NCI-H2081 (cell line): ENCODE results near the gene TMEM233.

Source experiments
- DNase-seq, 2 experiments: peaks; one replicate each; lab custom pipeline; 2025; lab: John Stamatoyannopoulos, UW

The TMEM233 gene

DNA sequence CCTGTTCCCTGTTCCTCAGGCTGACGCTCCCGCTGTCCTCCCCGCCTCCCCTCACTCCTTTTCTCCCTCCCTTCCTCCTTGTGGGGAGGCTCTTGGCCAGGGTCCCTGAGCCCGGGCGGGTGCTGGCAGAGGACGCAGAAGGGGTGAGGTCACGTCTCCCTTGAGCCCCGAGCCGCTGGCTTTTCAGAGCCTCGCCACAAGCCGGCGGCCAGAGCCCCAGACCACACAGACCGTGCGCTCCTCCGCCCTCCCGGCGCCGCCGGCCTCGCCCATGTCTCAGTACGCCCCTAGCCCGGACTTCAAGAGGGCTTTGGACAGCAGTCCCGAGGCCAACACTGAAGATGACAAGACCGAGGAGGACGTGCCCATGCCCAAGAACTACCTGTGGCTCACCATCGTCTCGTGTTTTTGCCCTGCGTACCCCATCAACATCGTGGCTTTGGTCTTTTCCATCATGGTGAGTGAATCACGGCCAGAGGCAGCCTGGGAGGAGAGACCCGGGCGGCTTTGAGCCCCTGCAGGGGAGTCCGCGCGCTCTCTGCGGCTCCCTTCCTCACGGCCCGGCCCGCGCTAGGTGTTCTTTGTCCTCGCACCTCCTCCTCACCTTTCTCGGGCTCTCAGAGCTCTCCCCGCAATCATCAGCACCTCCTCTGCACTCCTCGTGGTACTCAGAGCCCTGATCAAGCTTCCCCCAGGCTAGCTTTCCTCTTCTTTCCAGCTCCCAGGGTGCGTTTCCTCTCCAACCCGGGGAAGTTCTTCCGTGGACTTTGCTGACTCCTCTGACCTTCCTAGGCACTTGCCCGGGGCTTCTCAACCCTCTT, at the start of gene TMEM233:
Gene TMEM233, plus strand, starts transcription at position 197 of the 821 bp plus-strand sequence. Its CDS starts 75 bp downstream, at position 272.
- no peak for DNase-seq

DNA sequence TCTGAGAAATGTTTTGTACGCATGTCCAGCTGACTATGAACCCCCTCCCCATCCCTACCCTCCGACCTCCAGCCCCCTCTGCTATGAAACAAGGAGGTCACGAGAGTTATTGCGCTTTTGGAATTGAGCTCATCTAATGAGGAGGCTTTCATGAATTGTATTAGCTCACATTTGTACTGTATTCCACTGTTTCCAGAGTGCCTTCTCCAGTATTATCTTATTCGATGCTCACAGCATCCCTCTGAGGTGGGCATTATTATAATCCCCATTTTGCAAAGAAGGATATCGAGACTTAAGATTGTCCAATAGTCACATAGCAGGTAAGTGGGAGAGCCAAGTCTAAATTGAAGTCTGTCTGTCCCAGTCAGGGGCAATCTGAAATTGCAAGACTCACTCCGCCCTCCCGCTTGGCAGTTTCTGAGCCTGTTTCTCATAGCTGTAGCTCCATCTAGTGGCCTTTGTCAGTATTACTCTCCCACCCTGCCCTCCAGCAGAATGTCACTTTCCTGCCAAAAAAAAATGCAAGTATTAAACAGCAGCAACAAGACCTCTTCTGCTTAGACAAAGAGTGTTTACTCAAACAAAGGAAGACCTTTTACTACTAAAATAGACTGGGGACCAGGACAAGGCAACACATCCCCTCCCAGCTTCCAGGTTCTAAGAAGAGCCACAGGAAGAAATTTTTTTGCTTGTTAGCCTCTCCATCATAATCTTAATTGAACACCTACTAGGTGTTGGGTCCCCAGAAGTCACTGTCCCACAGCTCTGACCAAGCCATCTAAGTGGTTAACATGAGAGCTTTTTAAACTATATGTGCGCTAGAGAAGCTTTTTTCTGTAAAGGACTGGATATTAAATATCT, 48.6 kb upstream of the TMEM233 start:
- DNase-seq = peak; percentile 37 to 57

GRCh38 chr12:119546340-119546739, 47.2 kb upstream of the TMEM233 start:
- no peak for DNase-seq

- no peak for DNase-seq
These were observed 46.6 kb upstream of the TMEM233 start for GRCh38 chr12:119547001-119547400.

DNA sequence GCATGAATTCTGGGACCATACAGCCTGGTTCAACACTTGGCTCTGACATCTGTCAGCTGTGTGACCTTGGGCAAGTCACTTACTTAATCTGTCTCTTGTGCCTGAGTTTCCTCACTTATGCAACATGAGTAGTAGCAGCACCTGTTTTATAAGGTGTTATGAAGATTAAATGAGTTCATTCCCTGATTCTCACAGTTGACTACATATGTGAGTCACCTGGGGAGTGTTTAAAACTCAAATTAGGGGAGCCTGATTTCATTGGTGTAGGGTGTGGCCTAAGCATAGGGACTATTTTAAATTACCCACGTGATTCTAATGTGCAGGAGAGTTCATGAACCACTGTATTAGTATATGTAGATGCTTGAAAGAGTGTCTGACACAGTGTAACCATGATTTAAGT, 36.7 kb upstream of the TMEM233 start:
- no peak for DNase-seq

DNA sequence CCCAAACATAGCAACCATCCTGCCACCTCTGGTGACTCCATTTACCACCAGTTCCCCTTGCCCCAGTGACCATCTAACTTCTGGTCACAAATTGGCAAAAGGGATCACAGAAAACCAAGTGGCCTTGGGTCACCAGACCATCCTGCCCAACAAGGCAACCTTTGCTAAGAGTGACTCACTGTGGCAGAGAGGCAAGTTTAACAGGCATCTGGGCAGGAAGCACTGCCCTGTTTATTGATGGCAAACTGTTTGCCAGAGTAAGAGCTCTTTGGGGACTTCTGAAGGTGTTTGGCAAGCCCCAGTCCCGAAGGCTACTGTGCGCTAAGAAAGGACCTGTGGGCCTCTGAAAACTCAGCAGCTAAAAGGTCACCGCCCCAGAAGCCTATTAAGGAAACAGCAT, 28.2 kb upstream of the TMEM233 start:
- DNase-seq = no peak

- DNase-seq = no peak
These were observed 22.8 kb upstream of the TMEM233 start for GRCh38 chr12:119570771-119571170.

DNA sequence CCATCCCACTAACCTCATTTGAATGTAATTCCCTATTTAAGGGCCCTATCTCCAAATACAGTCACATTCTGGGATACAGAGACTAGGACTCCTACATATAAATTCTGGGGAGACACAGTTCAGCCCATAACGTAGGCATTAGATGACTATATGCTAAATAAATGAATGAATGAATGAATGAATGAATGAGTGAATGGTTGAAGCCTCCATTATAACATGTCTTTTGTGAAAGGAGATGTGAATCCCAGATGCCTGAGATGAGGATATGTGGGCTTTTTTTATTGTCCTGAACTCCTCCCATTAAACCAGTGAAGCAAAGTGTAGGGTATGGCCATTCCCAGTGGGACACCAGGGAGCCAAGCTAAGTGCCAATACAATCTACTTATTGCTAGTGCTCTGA, 20.5 kb upstream of the TMEM233 start:
- no peak for DNase-seq

DNA sequence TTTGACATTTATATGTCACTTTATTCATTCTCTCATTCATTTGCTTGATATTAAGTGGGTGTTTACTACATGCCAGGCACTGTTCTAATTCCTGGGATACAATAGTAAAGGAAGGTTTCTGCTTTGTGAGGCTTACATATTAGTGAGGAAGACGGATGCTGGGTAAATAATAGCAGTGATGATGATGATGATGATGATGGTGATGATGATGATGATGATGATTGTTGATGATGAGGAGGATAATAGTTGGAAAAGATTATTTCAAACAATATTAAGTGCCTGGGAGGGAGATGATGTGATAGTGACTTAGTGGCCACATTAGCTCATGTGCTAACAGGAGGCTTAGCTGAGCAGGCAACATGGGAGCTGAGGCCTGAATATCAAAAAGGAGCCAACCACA, 19.3 kb upstream of the TMEM233 start:
- DNase-seq = no peak

DNA sequence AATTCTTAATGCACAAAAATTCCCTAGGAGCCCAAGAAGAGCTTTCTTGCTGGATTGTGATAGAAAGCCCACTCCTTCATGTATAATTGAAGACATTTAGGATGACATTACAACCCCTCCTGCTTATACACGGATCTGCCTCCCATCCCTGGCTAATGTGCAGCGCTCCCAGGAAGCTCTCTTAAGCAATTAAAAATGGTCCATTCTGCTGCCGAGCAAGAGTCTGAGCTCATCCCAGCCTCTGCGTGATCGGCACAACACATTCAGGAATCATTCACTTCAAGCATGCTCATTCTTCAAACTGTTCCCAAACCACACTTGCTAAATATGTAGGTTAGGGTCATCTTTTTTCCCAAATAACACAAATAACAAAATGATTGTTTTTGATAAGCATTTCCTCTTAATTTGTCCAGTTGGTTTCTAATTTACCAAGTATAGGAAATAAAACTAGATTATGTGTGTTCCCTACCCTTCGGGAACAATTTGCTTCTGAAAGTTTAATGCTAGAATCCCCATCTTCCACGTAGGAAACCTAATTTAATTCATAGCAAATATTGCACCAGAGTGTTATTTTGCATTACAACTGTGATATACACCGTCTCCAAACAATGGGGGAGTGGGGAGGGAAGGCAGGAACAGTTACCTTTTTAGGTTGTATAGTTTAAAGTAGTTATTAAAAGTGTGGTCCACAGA, 17.3 kb upstream of the TMEM233 start:
- no peak for DNase-seq

GRCh38 chr12:119576915-119577314, 16.7 kb upstream of the TMEM233 start:
- DNase-seq = no peak

- DNase-seq = no peak
These were observed 15.5 kb upstream of the TMEM233 start for GRCh38 chr12:119578112-119578511.

DNA sequence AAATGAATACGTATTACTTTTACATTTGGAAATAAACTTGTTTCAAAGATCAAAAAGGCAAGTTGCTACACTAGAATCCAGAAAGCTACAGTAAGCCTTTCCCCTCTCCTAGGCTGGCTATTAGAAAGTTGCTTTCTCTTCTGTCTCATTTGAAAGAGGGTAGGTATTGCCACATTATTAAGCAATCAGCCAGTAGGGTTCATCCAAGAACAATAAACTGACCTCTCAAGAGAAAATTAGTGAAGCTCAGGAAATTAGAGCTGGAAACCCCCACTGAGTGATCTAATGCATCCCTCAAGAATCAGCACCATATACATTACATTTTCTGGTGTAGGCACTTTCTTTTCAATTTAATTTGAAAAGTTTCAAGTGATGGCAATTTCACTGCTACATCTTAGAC, 4.5 kb upstream of the TMEM233 start:
- no peak for DNase-seq

- no peak for DNase-seq
These were observed 3.9 kb upstream of the TMEM233 start for GRCh38 chr12:119589634-119590033.

GRCh38 chr12:119592232-119592631, 1.3 kb upstream of the TMEM233 start:
- DNase-seq = no peak

GRCh38 chr12:119594399-119594730, 791 bp downstream of the TMEM233 start:
- DNase-seq = no peak

- DNase-seq = no peak
These were observed 1.3 kb downstream of the TMEM233 start for GRCh38 chr12:119594772-119595445.

- DNase-seq = no peak
These were observed 4.6 kb downstream of the TMEM233 start for GRCh38 chr12:119598159-119598558.

DNA sequence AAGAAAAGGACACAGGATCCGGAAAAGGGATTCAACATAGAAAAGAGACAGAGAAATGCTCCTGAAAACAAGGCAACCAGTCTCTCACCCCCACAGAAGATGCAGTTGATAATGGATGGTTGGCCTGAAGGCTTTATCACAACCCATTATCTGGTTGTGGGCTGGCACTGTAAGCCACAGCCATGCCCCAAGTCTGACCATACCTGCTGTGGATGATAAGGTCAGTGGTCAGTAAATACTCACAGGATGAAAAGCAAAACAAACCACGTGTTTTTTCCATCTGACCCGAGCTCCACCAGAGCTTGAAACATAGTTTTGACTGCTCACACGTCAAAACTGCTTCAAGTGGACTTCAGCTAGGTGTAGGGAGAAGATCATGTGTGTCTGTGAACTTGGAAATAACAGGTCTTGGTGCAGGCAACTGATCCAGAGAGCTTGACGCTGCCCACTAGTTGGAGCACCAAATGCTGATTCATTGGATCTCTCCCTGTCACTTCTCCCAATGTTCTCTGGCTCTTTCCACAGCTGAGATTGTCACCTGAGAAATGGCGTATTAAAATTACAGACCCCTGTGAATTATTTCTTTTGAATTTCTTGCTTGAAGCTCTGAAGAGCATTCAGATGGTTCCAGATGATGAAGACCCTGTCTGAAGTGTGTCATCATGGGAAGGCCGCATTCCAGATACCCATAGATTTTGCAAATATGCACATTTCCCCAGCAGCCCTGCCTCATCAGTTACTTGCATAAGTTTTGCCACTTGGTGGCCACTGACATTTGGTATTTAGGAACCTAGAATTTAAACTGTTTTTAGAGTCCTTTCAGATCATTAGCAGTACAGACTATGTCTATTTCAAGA, 8.5 kb downstream of the TMEM233 start:
- DNase-seq = no peak

DNA sequence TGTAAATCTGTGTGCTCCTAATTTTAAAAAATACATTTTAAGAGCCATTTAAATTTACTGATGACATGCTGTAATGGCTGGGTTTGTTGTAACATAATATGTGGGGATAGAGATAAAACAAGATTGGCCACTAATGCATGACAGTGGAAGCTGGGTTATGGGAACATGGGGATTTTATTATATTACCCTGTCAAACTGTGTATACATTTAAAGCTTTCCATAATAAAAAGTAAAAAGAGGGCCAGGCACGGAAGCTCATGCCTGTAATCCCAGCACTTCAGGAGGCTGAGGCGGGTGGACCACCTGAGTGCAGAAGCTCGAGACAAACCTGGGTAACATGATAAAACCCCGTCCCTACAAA, 9.1 kb downstream of the TMEM233 start:
- no peak for DNase-seq

DNA sequence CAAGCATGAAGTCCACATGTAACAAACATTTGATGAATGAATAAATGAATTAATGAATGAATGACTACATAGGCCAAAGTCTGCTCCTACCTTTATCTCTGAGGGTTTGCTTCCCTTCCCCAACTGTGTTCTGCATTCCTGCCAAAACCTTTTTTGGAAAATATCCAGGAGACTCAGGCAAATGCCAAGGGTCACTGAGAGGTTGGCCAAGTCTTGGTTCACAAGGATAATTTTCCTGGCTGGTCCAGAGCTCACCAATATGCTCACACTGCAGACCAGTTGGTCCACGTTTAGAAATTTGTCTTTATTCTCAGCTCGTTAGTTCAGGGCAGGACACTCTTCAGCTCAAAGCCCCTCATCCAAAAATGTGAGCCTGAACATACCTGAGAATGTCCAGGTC, 10.2 kb downstream of the TMEM233 start:
- DNase-seq = no peak
